ENCODE data around the gene GGN. TPM values are rescaled to one million over a fixed set of nuclear protein-coding genes. Genes with fewer than 3 reads are reported as not detected.

GGN gene
- total and polyA plus RNA-seq, 9 of the 15 experiments (the other 6 are each of a cell fraction or from before 2014, with no cell fraction given): 0.15 to 0.33 TPM; not detected in 7

- TF ChIP-seq CUX1 (CRISPR knock-in tag; IDR thresholded peaks at IDR 0.05) (no peak), LARP7 (IDR thresholded peaks at IDR 0.05) (no peak), POU5F1 (IDR thresholded peaks at IDR 0.05; ENCODE audit: borderline replicate concordance, low read depth, low read length, partially characterized antibody) (no peak), CREB3L1 (IDR thresholded peaks at IDR 0.05; ENCODE audit: borderline replicate concordance, low read depth) (no peak), ARID2 (IDR thresholded peaks at IDR 0.05) (no peak), KDM2B (CRISPR knock-in tag; IDR thresholded peaks at IDR 0.05) (no peak), TBP (optimal IDR thresholded peaks at IDR 0.05; ENCODE audit: low read depth, low read length) (no peak), ZBTB26 (CRISPR knock-in tag; IDR thresholded peaks at IDR 0.05) (no peak), TBL1XR1 (IDR thresholded peaks at IDR 0.05; ENCODE audit: low read length in 2 of 2) (no peak), HMGXB4 (CRISPR knock-in tag; IDR thresholded peaks at IDR 0.05) (no peak), GABPB1 (CRISPR knock-in tag; IDR thresholded peaks at IDR 0.05) (0 out of 2 replicates have a peak, but pooled peaks have one; percentile 28), MTA3 (IDR thresholded peaks at IDR 0.05; ENCODE audit: borderline replicate concordance) (no peak), SIRT6 (IDR thresholded peaks at IDR 0.05; ENCODE audit: low read depth, low read length) (no peak), ARNT (IDR thresholded peaks at IDR 0.05) (0 out of 4 replicates have a peak, but pooled peaks of 1 of the 2 experiments have one; percentile 46), HDAC2 (IDR thresholded peaks at IDR 0.05) (peak; percentile 91; the same call in 1 of the 2 replicates), CHD2 (IDR thresholded peaks at IDR 0.05; ENCODE audit: low read depth, low read length) (no peak), SMARCA5 (IDR thresholded peaks at IDR 0.05) (peak; percentile 74; the same call in 1 of the 2 replicates), ZNF696 (CRISPR knock-in tag; conservative IDR thresholded peaks at IDR 0.05) (no peak), KAT7 (CRISPR knock-in tag; IDR thresholded peaks at IDR 0.05; ENCODE audit: borderline replicate concordance) (no peak), RCOR1 (IDR thresholded peaks at IDR 0.05; ENCODE audit: borderline replicate concordance in 1 of 2, low read depth in 2 of 2, low read length in 2 of 2) (peak in 1 of 2 experiments; percentile 64; a peak in 1 of 4 replicates), STAT5A (IDR thresholded peaks at IDR 0.05; ENCODE audit: borderline replicate concordance, low read length) (no peak)
Observed at GRCh38 chr19:38433268-38433733, 45.5 kb upstream of the GGN start, which contains the start of gene RYR1 (continued).

Data from K562 (cell line).